HG03097 (cell line): ENCODE results near the gene PLB1.
"Not testable (repeated sequence)": the region's sequence is repeated elsewhere in the genome, so short reads cannot be mapped to it uniquely, and the experiment has no call there.

Source experiments
- ATAC-seq: cut with Tn5 transposase; IDR thresholded peaks from one replicate; pipeline ENCODE4 v1.9.1; 2021; ENCODE audit not compliant: unreplicated experiment, low FRiP score

The PLB1 gene

DNA sequence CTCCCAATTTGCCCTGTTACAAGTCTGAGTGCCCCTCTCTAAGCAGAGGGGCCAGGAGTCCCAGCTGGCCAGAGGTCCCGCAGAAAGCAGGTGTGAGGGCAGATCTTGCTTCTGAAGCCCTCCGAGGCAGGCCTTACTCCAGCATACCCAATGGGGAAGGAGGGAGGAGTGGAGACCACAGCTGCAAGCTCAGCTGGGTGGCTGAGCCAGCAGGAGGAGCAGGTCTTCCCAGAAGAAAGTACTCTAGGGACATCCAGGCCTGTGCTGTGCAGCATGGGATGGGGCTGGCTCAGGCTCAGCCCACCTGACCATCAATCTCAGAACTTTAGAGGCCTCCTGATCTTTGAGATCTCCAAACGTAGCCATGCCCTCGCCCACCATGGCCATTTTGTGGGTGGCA lies 31.3 kb downstream of the PLB1 start:
- no peak for ATAC-seq

DNA sequence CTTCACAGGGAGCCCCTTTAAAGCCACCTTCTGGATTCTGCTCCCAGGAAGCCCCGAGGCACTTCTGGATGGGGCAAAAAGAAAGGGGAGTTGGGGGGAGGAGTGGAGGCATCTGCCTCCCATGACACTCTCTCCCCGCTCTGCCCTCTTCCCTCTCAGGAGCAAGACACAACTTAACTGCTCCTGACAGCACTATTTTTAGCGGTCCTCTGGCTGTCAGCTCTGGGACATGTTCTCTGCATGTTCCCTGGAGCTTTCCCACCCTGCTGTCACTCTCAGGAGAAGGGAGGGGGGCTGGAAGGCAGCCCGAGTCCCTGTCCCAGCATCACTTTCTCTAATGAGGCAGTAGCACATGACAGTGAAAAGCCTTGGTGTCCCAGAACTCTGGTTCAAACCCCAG lies 32.3 kb downstream of the PLB1 start:
- ATAC-seq: no peak

DNA sequence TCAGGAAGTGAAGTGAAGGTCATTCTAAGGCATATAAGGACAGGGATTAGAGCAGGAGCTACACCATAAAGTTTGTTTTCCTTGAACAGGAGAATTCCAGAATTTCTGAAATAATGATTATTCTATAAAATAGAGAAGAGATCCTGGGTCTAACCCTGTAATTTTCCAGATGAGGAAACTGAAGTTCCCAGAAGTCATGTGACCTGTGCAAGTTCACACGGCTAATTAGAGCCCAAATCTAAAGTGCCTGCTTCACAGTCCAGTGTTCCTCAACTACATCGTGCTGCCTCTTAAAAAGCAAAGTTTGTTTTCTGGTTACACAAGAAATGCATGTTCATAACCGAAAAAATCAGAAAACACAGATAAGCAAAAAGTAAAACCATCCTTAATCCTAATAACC lies 34.9 kb downstream of the PLB1 start:
- ATAC-seq: no peak

DNA sequence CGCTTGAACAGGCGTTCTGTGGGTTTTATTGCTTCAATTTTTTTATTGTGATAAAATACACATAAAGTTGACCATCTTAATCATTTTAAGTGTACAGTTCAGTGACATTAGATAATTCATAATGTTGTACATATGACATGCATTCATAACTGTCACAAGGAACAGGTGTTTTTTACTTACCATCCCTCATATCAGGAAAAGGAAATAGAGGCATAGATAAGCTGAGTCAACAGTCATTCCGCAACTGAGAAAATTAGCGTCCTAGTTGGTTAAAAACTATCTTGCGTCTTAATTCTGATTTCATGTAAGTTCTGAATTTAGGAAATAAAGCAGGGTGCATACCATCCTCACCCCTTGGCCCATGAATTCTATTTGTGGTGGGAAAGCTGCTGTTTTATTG lies 36.5 kb downstream of the PLB1 start:
- no peak for ATAC-seq

DNA sequence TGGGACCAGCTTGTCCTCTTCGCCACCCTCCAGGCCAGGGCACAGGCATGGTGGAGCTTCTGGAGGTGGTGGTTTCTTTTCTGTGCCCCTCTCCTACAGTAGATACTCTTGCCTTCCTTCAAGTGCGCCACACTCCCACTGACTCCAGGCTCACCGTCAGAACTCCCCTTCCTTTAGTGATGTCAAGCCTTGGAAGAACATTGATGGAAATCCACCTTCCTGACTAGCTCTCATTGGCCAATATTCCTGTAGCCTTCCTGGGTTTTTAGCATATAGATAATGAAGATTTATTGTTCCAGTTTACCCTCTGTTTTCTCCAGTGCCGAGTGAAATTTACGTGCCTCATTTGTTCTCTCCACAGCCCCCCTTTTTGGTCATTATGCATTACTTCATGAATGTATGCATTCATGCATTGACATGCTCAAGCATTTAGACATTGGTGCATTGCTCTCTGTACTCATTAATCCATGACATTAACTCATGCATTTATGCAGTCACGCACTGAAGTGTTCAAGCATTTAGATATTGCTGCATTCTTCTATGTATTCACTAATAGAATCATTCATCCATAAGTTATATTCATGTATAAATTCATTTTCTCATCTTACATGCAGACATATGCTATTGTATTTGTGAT lies 37.3 kb downstream of the PLB1 start:
- no peak for ATAC-seq

DNA sequence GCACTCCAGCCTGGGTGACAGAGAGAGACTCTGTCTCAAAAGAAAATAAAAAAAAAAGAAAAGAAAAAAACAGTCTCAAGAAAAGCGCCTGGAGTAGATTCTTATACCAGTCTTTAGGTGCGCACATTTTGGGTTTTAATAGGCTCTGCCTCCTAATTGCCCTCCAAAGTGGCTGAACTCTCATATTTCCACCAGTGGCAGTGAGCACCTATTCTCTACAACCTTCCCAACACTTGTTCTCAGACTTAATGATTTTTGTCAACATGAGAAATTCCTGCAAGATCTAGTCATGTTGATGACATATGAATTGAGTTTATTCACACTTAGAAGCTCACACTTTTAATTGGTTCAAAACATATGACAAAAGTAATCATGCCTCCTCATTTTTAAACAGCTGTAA lies 39.0 kb downstream of the PLB1 start:
- no peak for ATAC-seq

DNA sequence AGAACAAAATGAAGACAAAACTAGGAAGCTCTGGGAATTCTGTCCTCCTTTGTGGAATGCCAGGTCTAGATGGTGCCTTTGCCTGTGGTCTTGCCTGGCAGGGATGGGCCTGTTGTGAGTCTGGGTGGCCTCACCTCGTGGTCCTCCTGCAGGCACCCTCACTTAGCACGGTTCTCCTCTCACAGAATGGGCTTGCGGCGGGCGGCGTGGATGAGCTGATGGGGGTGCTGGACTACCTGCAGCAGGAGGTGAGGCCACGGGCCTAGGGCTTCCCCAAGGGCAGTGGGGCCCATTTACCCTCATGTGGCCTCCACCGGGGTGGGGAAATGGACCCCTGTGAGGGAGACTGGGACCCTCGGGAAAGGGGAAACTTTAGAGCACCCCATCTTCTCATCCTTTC lies 42.3 kb downstream of the PLB1 start:
- ATAC-seq: no peak

DNA sequence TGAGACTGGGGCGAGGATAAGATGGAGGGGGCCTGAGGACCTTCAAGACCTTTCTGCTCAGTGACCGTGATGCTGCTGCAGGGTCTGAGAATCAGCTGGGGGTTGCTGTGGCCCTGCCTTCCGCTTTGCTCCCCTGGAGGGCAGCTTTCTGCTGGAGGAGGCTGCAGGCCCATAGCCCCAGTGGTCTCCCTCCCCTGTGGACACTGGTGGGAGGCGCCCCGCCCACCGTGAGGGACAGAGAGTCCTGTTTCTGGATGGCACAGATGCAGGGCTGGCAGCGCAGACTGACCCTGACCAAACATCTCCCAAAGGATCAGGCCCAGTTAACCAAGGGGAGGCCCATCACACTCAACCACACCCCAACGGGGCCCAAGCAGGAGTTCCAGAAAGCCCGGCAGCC lies 42.8 kb downstream of the PLB1 start:
- ATAC-seq: no peak

DNA sequence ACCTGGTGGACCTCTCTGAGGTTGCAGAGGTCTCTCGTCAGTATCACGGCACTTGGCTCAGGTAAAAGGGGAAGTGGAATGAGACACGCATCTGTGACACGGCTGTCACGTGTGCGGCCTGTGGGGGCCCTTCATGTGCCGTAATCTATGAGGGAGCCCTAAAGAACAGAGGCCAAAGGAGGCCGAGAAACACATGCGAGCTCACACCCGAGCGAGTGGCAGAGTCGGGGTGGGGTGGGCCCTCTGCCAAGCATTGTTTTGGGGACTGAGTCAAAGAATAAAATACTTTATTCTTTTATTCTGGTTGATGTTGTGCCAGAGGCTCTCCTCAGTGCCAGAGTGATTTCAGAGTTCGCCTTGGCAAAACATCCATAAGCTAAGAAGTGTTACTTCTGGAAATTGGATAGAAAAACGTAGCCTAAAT lies 43.3 kb downstream of the PLB1 start:
- no peak for ATAC-seq

DNA sequence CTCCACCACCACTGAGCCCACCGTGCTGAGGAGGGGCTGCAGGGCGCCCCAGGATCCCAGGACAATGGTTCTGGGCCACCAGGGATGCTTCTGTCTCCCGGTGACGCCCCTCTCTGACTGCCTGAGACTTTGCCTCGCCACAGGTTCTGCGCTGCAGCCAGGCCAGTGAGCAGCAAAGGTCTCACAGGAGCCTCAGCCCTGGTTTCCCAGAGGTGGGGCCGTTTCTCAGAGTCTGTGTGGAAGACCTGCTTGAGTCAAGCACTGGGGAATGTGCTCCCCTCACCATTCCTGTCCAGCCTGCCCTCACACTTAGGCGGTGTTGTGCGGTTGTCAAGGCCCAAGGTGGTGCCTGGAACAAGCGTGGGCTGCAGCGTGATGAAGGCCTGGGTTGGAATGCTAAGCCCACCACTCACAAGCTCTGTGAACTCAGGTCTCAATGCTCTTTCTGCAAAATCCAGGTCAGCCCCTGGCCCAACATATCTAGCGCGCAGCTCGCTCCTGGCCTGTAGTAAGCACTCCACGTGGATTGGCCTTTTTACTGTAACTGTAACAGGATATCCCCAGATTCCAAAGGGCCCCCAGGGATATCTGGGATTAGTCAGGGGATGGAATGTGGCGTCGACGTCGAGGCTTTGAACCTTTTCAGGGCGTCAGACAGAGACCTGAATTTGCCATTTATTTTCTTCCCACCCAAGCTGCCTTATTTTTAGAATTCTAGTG lies 47.6 kb downstream of the PLB1 start:
- no peak for ATAC-seq

DNA sequence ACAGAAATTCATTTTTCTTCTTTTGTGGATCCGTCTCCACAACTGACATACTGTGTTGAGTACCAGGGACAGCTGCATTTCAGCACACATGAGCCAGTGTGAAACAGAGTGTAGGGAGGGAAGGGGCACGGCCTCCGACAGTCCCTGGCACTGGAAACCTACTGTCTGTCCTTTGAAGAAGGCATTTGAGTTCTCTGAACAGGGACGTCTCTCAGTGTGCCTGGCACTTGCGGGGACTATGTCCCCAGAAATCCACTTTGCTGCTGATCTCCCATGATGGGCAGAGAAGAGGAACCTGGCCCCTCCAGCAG lies 48.1 kb downstream of the PLB1 start:
- ATAC-seq: no peak

DNA sequence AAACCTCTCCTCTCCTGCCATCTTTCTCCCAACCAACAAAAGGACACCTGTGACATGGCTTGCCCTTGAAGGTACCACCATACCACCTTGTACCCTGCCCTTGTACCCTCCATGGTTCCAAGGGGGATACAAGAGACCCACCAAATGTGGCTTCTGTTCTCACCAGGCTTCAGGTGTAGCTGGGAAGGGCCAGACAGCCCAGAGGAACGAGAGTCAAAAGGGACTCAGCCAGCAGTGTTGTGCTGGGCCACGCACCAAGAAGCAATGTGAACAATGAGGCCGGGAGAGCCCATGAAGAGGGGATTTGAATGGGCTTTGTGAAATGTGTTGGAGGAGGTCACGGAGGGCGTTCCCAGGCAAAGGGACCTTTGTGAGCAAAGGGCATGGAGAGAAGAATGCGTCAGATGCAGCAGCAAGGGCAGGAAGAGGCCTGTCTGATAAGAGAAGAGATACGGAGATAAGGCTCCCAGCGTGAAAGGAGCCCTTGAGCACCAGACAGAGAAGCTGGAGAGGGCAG lies 48.6 kb downstream of the PLB1 start:
- no peak for ATAC-seq

DNA sequence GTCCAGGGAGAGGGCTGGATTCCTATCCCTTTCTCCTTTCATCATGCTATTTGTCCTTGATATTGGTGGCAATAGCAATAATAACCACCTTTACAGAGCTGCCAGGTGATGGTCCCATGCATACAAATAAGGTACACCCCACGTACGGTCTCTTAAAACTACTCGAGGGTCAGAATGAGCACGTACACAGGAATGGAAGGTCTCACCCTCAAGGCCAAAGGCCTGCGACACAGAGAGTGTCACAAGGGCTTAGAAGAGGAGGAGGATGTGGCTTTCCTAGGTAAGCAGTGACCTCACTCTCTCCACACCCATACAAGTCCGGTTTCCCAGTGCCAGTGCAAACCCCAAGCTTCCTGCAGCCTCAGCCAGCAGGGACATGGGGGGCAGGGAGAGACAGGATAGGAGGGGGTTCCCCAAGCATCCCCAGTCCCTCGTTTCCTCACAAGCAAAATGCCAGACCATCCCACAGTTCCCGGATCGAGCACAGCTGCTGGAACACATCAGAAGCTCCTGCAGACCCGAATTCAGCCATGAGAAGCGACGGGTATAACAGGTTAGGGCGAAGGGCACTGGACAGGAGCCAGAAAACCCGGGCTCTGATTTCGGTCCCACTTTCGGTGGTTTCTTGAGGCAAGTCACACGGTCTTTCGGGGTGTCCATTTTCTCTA lies 49.2 kb downstream of the PLB1 start:
- ATAC-seq: no peak

DNA sequence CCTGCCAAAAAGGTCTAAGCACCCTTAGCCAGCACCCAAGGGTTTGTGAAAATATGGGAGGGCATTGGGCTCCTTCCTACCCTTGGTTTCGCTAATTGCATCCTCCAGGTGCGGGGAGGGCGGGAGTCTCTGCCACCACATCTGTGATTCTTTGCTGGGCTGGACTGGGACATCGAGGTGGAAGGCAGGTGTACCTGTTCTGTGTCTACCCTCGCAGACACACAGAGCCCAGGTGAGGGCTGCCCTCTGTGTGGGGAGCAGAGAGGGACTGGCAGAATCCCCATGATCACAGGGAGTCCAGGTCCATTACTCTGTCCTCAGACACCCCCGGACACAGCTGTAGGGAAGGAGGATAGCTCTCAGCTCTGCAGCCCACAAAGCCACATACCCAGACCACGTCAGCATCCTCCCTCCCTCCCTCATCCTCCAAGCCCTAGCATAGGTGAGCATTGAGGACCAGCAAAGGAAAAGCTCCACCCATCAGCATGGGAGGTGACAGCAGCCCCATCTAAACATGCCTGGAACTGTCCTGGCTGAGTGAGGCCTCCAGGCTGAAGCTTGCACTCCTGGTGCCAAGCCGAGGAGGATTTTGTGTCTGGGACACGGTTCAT lies 49.8 kb downstream of the PLB1 start:
- no peak for ATAC-seq

DNA sequence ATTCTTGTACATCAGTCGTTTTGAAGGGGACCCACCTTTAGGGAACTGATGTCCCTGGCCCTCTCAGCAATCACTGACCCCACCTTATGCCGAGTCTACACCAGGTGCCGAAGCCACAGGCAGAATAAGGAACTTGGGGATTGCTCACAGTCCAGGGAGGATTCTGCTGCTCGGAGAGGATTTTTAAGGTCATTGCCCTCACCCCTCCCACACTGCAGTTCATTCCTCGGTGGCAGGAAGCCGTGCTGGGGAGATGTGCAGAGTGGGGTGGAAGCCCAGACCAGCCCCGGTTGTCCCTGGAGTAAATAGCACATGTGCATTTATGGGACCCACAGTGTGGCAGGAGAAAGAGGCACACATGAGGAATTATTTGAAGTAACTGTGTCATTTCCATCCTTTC lies 50.4 kb downstream of the PLB1 start:
- no peak for ATAC-seq

DNA sequence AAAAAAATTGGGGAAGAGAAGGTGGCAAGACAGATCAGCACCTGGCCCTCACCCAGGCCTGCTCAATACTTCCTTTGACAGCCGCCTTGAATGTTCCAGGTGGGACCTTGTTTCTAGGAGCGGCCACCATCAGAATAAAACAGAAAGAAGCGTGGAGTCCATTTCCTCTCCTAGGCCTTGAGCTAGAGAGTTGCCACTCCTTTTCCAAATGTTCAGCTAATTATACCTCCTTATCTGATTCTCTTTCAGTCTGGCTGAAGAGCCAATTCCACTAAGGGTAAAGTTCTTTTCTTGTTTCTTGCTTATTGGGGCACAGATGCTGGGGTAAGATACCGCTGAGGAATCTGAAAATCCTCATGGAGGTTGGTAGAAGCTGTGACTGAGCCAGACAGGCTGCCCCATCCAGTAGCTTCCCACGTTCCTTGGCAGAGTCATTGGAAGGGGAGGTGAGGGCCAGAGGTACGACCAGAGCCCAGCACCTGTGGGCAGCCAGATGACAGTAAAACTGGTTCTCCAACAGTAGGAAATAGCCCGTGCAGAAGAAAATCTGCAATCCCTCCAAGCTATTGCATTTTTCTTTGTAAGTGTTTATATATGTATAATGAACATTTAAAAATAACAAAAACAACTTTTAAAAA lies 51.5 kb downstream of the PLB1 start:
- no peak for ATAC-seq

DNA sequence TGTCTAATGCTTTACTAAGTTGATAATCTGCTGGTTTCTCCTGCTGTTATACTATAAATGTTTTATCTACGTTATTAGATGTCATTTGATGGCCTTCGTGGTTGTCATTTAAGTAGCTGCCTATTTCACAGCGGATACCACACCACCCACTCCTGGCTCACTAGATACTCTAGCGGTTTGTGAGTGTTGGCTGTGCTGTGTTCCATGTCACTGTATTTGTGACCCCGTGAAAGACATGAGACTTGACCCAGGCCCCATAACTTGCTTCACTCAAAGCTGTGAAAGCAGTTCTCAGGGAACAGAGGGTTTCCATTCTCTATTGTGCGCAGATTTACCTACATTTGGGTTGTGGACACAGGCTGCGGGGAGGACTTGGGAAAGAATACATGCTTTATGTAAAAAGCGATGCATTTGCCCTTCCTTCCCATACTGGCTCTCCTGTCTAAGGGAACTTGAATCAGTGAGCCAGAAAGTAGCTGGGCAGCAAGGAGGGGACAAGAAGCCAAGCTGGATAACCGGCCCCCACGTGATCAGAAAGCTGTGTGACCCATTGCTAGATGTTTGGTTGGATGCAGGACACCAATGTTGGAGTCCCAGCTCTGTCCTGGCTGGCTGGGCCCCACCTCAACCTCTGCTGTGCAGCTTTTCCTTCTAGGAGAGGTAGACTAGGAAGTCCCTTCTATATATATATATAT lies 52.2 kb downstream of the PLB1 start:
- ATAC-seq: no peak

DNA sequence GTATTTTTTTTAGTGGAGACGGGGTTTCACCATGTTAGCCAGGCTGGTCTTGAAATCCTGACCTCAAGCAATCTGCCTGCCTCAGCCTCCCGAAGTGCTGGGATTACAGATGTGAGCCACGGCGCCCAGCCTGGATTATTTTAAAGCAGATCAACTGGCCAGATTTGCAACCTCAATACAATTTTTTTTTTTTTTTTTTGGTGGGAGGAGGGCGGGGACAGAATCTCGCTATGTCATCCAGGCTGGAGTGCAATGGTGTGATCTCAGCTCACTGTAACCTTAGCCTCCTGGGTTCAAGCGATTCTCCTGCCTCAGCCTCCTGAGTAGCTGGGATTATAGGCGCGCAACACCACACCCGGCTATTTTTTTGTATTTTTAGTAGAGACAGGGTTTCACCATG lies 54.5 kb downstream of the PLB1 start:
- not testable (repeated sequence) for ATAC-seq

DNA sequence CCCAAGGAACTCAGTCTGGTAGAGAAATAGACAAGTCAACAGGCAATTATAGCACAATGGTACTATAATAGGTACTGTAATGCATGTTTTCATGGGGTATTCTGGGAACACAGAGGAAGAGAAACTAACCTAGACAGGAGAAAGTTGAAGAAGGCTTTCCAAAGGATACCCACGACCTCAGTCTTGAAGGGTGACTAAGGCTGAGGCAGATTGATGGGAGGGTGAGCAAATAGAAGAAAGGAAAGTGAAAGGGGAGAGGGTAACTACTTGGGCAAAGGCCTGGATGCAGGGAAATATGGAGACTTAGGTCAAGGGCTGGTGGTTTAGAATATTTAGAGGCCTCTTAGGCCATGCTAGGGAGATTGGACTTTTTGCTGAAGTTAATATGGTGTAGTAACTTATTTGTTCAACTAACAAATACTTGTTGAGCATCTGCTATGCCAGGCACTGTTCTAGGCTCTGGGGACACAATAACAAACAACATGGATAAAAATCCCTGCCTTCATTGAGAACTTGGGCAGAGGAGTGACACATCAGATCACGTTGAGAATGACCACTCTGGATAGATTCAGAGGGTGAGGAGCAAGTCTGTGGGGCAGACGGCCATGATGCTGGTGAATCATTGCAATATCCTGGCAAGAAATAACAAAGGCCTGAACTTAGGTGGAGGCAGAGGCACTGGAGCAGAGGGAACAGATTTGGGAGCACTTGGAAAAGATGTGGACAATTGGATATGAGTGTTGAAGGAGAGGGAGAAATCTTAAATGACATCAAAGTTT lies 56.4 kb downstream of the PLB1 start:
- no peak for ATAC-seq

DNA sequence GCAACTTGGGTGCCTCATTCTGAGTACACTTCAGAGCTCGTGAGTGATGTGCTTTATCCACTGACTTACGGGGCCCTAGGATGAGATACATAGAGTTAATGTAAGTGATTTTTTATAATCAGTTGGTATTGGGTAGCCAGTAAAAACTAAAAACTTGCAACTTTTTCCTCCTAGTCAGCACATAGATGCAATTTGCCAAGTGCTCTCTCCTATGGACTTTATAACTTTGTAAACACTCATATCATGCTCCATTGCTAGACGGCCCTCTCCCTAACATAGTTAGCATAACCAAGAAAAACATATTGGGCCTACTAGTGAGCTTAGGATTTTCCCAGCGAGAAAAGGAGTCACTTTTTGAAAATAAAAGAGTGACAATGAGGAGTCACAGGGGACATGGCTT lies 60.4 kb downstream of the PLB1 start:
- no peak for ATAC-seq
